PFSK-1 (cell line): ENCODE results near the gene CLDN11.

ENCODE experiments used
- FOXP2 ChIP-seq: optimal IDR thresholded peaks from 2 replicates; pipeline ENCODE3; 2011; ENCODE audit warnings: borderline replicate concordance, control low read depth, inconsistent platforms; ENCODE audit not compliant: insufficient read depth; ENCODE audit errors: extremely low read length, extremely low read depth
- POLR2AphosphoS5 ChIP-seq: IDR thresholded peaks from 2 replicates; pipeline ENCODE4 v1.6.1; 2012; ENCODE audit warnings: low read depth, mild to moderate bottlenecking, control low read depth, low read length, moderate library complexity
- SIN3A ChIP-seq: IDR thresholded peaks from 2 replicates; pipeline ENCODE4 v1.6.1; 2012; ENCODE audit warnings: mild to moderate bottlenecking, low read length, moderate library complexity, borderline replicate concordance; ENCODE audit not compliant: insufficient read depth
- TAF1 ChIP-seq: IDR thresholded peaks from 2 replicates; pipeline ENCODE4 v1.6.1; 2012; ENCODE audit warnings: low read length, control low read depth, borderline replicate concordance; ENCODE audit not compliant: insufficient read depth
- TF ChIP-seq, protein P1 (sequence below), 2 experiments: IDR thresholded peaks; 2 replicates each; pipeline versions ENCODE4 v1.6.1 to v1.8.0; 2011 to 2012; ENCODE audit warnings: low read depth in 2 of 2, low read length in 2 of 2, control low read depth in 1 of 2, inconsistent platforms in 1 of 2, mild to moderate bottlenecking in 1 of 2, moderate library complexity in 1 of 2; ENCODE audit not compliant: insufficient read depth in 1 of 2

DNA sequence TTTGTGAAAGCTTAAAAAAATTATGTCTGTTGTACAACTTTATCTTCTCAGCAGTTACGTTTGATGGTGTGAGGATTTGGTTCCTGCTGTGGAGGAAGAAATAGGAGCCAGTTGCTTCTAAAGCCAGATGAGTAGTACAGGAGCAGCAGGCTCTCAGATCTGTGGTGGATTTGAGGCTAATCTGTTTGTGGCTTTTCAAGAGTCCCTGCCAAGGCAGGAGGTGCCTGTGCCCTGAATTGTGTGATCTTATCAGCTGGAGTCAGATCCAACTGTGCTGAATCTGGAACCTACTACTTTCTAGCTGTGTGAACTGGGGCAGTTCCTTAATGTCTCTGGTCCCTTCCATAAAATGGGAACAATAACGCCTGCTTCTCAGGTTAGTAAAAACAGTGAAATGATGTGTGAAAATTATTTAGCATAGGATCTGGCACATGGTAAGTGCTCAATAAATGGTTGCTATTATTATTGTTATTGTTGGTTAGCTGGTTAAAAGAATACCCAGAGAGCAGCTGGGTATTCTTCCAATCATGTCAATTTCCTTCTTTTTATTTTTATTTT is 7.7 kb downstream of the CLDN11 start:
- TF ChIP-seq, protein P1, sequence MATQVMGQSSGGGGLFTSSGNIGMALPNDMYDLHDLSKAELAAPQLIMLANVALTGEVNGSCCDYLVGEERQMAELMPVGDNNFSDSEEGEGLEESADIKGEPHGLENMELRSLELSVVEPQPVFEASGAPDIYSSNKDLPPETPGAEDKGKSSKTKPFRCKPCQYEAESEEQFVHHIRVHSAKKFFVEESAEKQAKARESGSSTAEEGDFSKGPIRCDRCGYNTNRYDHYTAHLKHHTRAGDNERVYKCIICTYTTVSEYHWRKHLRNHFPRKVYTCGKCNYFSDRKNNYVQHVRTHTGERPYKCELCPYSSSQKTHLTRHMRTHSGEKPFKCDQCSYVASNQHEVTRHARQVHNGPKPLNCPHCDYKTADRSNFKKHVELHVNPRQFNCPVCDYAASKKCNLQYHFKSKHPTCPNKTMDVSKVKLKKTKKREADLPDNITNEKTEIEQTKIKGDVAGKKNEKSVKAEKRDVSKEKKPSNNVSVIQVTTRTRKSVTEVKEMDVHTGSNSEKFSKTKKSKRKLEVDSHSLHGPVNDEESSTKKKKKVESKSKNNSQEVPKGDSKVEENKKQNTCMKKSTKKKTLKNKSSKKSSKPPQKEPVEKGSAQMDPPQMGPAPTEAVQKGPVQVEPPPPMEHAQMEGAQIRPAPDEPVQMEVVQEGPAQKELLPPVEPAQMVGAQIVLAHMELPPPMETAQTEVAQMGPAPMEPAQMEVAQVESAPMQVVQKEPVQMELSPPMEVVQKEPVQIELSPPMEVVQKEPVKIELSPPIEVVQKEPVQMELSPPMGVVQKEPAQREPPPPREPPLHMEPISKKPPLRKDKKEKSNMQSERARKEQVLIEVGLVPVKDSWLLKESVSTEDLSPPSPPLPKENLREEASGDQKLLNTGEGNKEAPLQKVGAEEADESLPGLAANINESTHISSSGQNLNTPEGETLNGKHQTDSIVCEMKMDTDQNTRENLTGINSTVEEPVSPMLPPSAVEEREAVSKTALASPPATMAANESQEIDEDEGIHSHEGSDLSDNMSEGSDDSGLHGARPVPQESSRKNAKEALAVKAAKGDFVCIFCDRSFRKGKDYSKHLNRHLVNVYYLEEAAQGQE (IDR thresholded peaks at IDR 0.05; ENCODE audit: insufficient read depth in 1 of 2, low read depth in 2 of 2, low read length in 2 of 2) = no peak
- TF ChIP-seq POLR2AphosphoS5 = no peak
- TF ChIP-seq SIN3A = no peak
- no peak for TF ChIP-seq TAF1
- no peak for TF ChIP-seq FOXP2
